Activated T-cell treated with anti-CD3 and anti-CD28 coated beads for 1 hour (primary cell): ENCODE data around the gene EHMT1.

Experiments
- DNase-seq: peaks from one replicate; pipeline ENCODE4 v3.0.0-alpha.2; 2020; ENCODE audit warnings: low read depth

Gene EHMT1

GRCh38 chr9:137739371-137740309, 120.8 kb downstream of the EHMT1 start:
- no peak for DNase-seq

- DNase-seq = no peak
Observed at GRCh38 chr9:137740312-137740711, 121.5 kb downstream of the EHMT1 start.

DNA sequence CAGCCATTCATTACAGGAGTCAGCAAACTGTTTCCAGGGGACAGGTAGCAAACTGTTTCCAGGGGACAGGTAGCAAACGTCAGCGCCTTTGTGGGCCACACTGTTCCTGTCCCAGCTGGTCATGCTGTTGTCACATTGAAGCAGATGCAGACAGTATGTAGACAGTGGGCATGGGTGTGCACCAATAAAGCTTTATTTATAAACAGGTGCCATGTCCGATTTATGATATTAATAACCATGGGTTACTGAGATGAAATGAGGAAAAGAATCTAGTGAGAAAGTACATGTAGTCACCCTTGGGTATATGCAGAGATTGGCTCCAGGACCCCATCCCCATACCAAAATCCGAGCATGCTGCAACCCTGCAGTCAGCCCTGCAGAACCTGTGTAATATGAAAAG, 122.5 kb downstream of the EHMT1 start:
- DNase-seq = no peak

DNA sequence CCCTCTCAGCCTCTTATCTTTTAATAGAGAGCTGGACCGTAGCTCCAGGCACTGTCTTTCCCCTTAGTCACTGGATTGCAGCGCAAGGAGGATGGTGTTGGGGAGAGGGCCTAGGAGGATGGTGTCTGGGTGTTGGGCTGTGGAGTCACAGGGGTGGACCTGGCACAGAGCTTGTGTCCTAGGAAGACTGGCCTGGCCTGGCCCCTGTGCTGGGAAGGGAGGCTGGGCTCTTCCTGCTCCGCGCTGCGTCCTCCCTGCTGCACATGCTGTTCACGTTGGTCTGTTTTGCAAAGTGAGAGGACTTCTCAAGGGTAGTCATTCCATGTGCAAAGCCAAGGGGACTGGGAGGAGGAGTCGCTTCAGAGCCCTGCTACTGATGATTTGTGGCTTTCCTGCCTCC, 123.9 kb downstream of the EHMT1 start:
- no peak for DNase-seq

- no peak for DNase-seq
Observed at GRCh38 chr9:137743695-137744094, 124.9 kb downstream of the EHMT1 start.

DNA sequence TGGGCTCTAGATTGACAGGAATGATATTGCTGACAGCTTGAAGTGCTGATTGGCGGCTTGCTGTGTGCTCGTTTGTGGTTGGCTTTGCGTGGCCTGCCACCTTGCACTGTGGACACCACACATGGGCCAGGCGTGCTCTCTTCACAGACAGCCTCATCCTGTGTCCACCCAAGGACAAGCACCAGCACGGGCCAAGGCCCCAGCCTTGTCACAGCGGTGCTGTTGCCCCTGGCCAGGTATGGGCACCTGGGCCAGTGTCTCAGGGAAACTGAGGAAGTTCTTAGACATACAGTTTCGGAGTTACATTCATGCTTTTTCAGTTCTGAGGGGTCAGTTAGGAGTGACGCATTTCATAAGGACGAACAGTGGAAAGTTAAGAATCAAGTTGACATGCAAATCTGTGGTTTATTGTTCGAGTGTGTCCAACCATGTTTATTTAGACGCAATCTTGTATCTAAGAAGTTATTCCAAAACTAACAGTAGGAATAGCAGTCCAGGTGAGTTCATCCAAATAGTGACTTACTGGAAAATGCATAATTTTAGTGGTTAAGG, 125.9 kb downstream of the EHMT1 start:
- DNase-seq = no peak

DNA sequence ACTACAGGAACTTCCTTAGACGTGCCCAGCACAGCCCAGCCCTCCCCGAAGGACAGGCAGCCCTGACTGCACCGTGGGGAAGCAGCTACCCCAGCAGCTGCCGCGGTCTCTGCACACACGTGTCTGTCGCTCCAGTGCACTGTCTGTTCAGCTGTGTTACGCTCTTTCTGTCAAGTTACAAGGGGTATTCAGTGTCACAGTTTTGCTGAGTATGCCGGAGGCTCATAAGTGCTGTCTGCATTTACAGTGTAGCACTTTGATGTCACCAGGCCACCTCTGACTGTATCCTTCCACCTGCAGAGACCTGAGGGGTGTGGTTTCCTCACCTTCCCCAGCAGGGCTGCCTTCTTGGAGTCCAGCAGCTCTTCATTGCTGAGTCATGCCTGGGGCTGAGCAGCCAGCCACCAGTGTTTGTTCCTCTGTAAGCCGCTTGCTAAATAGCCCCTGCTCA, 126.8 kb downstream of the EHMT1 start:
- DNase-seq = no peak

DNA sequence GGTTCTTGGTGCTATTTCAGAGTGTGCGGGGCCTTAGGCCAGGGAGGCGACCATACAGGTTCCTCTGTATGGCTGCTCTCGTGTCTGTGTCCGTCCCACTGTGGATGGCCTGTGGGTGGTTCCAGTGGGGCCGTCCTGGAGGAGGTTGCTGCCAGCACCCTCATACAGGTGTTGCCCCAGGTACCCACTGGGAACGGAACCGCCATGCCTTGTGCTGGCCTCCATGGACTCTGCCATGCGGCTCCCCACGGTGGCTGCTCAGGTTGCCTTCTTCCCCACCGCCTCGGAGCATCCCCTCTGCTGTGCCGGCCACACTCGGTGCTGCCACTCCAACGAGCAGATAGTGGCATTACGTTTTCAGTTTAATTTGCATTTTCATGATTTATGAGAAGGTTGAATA, 129.5 kb downstream of the EHMT1 start:
- no peak for DNase-seq

DNA sequence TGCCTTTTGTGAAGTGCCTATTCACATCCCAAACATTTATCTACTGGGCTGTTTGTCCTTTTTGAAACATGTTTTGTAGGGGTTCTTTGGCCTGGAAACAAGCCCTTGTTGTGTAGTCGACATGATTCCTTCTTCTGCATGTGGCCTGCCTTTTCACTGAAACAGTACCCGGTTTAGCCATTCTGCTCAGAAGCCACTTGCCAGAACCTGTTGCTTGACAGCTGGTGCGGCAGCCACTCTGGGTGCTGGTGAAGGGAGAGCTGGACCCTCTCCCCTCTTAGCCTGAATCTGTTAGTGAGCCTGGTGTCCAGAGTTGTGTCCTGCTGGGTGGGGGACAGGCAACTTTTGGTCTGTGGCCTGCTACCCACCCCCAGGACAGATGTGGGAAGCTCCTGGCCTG, 129.9 kb downstream of the EHMT1 start:
- DNase-seq = no peak

- no peak for DNase-seq
Observed at GRCh38 chr9:137749511-137749910, 130.7 kb downstream of the EHMT1 start.

- DNase-seq = no peak
Observed at GRCh38 chr9:137750007-137750406, 131.2 kb downstream of the EHMT1 start.

GRCh38 chr9:137750566-137750965, 131.8 kb downstream of the EHMT1 start:
- no peak for DNase-seq

DNA sequence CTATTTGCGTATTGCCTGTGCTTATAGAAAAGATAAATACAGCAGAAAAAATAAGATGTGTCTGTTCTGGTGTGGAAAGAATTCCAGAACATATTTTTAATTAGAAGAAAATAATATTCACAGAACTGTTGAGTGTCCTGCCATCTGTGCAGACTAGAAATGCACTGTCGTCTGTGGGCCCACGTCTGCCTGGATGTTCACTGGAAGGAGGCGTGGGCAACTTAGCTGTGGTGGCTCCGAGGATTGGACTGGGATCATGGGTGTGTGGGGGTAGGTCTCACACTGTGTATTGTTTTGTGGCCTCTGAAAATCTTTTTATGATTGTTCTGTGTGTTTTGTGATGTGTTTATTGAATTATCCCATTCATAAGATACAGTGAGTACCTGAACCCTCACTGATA, 132.8 kb downstream of the EHMT1 start:
- DNase-seq = no peak

- no peak for DNase-seq
Observed at GRCh38 chr9:137752426-137752825, 133.6 kb downstream of the EHMT1 start.

GRCh38 chr9:137753192-137753765, 134.5 kb downstream of the EHMT1 start:
- DNase-seq = no peak

DNA sequence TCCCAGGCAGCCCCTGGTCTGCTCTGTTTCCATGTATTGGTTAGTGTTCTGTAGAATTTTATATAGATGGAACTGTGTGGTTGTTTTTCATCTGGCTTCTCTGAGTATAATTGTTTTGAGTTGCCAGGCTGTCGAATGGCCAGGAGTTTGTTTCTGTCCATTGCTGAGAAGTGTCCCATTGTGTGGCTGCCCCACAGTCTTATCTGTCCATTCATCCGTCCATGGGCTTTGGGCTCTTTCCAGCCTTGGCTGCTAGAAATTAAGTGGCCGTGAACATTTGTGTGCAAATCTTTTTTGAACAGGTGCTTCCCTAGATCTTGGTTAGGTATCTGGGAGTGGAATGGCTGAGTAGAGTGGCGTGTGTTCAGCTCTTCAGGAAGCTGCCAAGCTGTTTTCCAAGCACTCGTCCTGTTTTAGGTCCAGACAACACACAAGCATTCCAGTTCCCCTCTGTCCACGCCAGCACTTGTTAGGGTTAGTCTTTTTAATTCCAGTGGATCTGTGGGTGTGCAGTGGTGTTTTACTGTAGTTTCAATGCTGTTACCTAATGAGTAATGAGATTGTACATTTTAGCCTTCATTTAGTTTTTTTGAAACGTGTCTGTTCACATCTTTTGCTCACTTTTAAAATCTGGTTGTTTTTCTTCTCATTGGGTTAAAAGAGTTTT, 136.6 kb downstream of the EHMT1 start:
- DNase-seq = no peak

DNA sequence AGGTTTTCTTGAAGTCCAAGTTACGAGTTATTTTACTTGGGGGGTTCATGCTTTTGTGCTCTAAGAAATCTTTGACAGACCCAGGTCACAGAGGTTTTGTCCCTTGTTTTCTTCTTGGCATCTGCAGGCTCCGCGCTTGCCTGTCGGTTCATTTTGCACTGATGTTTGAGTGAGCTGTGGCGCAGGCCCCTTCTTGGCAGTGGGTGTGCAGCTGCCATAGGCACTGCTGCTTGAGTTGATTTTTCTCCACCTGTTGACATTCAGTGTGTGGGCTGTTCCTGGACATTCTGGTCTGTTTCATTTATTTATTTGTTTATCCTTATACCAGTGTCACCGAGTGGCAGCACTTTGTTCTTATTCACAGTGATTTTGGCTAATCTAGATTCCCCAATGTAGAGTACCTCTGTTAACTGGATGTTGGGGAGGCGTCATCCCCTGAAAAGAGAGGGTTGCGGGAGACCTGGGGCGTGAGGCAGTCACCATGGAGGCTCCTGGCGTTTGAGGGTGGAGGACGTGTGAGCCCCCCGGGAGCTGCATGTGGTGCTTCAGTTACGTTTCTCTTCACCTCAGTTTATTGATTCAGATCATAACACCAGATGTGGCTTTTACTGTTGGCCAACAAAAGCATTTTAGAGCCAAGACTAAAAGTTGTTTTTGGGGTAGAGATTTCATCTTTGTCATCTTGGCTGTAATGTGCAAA, 137.4 kb downstream of the EHMT1 start:
- DNase-seq = no peak

DNA sequence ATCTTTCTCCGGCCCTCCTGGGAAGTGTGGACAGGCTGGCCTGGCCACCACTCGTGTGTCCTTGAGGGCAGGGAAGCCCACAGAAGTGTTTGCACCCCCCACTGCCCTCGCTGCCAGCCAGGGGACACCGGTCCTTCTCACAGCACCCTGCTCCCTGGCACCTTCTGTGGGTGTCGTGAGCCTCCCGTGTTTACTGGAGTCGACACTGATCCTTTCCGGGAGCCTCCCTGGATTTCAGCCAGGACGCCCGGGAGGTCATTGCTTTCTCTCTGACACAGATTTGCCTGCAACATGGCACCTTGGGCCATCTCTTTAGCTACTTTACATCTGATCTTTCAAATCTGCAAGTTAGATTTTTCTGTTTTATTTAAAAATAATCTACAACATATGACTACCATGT, 138.3 kb downstream of the EHMT1 start:
- no peak for DNase-seq

- DNase-seq = peak; percentile 6
Observed at GRCh38 chr9:137757613-137758029, 138.8 kb downstream of the EHMT1 start.

GRCh38 chr9:137758067-137758466, 139.3 kb downstream of the EHMT1 start:
- no peak for DNase-seq

DNA sequence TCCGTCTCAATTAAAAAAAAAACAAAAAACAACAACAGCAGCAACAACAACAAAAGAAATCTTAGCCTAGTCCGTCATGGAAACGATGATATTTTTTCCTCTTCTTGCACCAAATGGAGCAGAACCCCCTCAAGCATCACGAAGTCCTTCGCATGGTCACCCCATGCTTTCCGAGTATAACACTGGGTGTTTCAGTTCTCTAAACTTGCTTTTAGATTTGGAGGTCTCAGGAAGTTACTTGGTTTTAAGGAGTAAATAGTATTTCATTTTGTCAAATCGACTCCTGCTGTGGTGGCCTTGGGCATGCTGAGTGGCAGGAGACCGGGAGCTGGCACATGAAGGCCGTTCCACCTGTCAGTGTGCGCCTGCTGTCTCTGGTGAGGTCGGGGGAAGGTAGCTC, 140.3 kb downstream of the EHMT1 start:
- DNase-seq = no peak
